Neural progenitor cell (in vitro differentiated cells): ENCODE results near the gene STK40. TPM values are rescaled to one million over a fixed set of nuclear protein-coding genes. Genes with fewer than 3 reads are reported as not detected.

Experiments used
- DNase-seq: peaks from one replicate; pipeline ENCODE4 v3.0.0-alpha.2; 2016; ENCODE audit warnings: low spot score
- H2AFZ ChIP-seq: fragments of 200-600 bp; sonication (generic); replicated peaks from 2 replicates; pipeline ENCODE4 v1.6.1; 2016; ENCODE audit warnings: antibody characterized with exemption
- H3F3A ChIP-seq: fragments of 200-600 bp; sonication (generic); 2 replicates; pipeline ENCODE4 v1.6.1; 2016; ENCODE audit warnings: antibody characterized with exemption, low read depth
- H3K27ac ChIP-seq: fragments of 200-600 bp; sonication (generic); 2 replicates; pipeline ENCODE4 v1.5.1; 2016; ENCODE audit warnings: mild to moderate bottlenecking
- H3K27me3 ChIP-seq: fragments of 200-600 bp; sonication (generic); 2 replicates; pipeline ENCODE4 v1.6.1; 2016; ENCODE audit warnings: mild to moderate bottlenecking, moderate library complexity
- H3K36me3 ChIP-seq: fragments of 200-600 bp; sonication (generic); 2 replicates; pipeline ENCODE4 v1.5.1; 2016
- H3K4me1 ChIP-seq: fragments of 200-600 bp; sonication (generic); 2 replicates; pipeline ENCODE4 v1.6.1; 2016; ENCODE audit warnings: mixed run types
- H3K4me2 ChIP-seq: fragments of 200-600 bp; sonication (generic); 2 replicates; pipeline ENCODE4 v1.6.1; 2016
- H3K4me3 ChIP-seq: fragments of 200-600 bp; sonication (generic); 2 replicates; pipeline ENCODE4 v1.5.1; 2016
- H3K79me2 ChIP-seq: fragments of 200-600 bp; sonication (generic); 2 replicates; pipeline ENCODE4 v1.6.1; 2016; ENCODE audit warnings: low read depth
- H3K9ac ChIP-seq: fragments of 200-600 bp; sonication (generic); 2 replicates; pipeline ENCODE4 v1.6.1; 2016
- H3K9me3 ChIP-seq: fragments of 200-600 bp; sonication (generic); 2 replicates; pipeline ENCODE4 v1.5.1; 2016; ENCODE audit warnings: low read depth
- H4K20me1 ChIP-seq: fragments of 200-600 bp; sonication (generic); 2 replicates; pipeline ENCODE4 v1.6.1; 2016; ENCODE audit warnings: low read depth
- H3K27ac Mint-ChIP-seq: 3 replicates; pipeline ENCODE4 v1.8.0; 2021; ENCODE audit warnings: mixed read lengths
- H3K27me3 Mint-ChIP-seq: 2 replicates; pipeline ENCODE4 v1.8.0; 2022; ENCODE audit warnings: low read depth, mild to moderate bottlenecking, inconsistent platforms, moderate library complexity, mixed read lengths; ENCODE audit not compliant: insufficient read depth
- H3K36me3 Mint-ChIP-seq: 3 replicates; pipeline ENCODE4 v1.8.0; 2021; ENCODE audit warnings: mixed read lengths
- H3K4me1 Mint-ChIP-seq: 3 replicates; pipeline ENCODE4 v1.8.0; 2021; ENCODE audit warnings: mixed read lengths
- H3K4me3 Mint-ChIP-seq: 3 replicates; pipeline ENCODE4 v1.8.0; 2021; ENCODE audit warnings: mild to moderate bottlenecking, moderate library complexity, mixed read lengths
- H3K9me3 Mint-ChIP-seq: 3 replicates; pipeline ENCODE4 v1.8.0; 2020; ENCODE audit warnings: mixed read lengths
- CTCF ChIP-seq: fragments of 200-600 bp; sonication (generic); IDR thresholded peaks from 2 replicates; pipeline ENCODE4 v1.5.1; 2017; ENCODE audit warnings: antibody characterized with exemption, mild to moderate bottlenecking
- EZH2 ChIP-seq: fragments of 200-600 bp; sonication (generic); IDR thresholded peaks from 2 replicates; pipeline ENCODE4 v1.6.1; 2017; ENCODE audit warnings: antibody characterized with exemption, mild to moderate bottlenecking, moderate library complexity
- EZH2phosphoT487 ChIP-seq: fragments of 200-600 bp; sonication (generic); IDR thresholded peaks from 2 replicates; pipeline ENCODE4 v1.6.1; 2017; ENCODE audit warnings: antibody characterized with exemption
- total RNA-seq: library from RNA; depleted of rRNA; stranded (reverse); fragments of >200 nt; gene quantifications from 2 replicates; pipeline ENCODE4 v1.2.3, GENCODE V29; 2015; ENCODE audit warnings: low replicate concordance

Gene STK40
- total RNA-seq, 1 donor from 2014 or later = 5.3 TPM

DNA sequence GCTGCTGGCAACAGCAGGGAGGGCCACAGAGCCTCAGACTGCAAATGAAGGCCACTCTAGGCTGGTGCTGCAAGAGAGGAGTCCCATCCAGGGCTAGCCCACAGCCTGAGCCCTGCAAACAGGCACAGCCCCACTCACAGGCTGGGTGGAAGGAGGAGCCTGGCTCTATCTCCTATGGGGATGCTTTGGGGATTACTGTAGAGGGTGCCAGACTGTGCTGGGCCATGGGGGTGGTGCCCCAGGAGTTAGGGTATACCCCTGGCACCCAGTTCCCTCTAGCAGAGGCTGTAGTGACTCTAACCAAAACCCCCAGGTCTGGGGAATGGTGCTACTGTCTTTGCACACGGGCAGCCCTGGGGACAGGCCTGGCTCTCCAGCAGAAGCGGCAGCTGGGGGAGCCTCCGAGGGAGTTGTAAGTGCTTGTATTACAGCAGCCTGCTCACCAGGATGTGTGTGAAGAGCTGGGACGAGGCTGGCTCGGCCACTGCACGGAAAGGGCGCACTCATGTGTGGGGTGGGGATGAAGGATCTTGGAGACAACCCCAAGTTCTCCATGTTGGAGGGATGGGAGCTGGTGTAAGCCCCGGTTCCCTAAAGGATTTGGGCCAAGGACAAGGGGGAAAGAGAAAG, 38.9 kb downstream of the STK40 start:
- Mint-ChIP-seq H3K9me3 (no peaks in the 10 kb centered on the region), H3K4me3 (no peak overlapping the region), H3K27ac (no peak overlapping the region), H3K27me3 (peaks cover 2% of the 10 kb centered on the region), H3K36me3 (peaks cover 18% of the 10 kb centered on the region), H3K4me1 (peaks cover 15% of the 10 kb centered on the region)
- H3F3A ChIP-seq = no peaks in the 10 kb centered on the region
- H2AFZ ChIP-seq = no peak overlapping the region
- no peak overlapping the region for H3K4me3 ChIP-seq
- H3K9ac ChIP-seq = no peak overlapping the region
- H4K20me1 ChIP-seq = no peaks in the 10 kb centered on the region
- no peak for DNase-seq
- H3K36me3 ChIP-seq = no peaks in the 10 kb centered on the region
- H3K4me2 ChIP-seq = no peak overlapping the region
- no peaks in the 10 kb centered on the region for H3K27me3 ChIP-seq
- H3K4me1 ChIP-seq = peaks cover 11% of the 10 kb centered on the region
- TF ChIP-seq EZH2phosphoT487 (no peak), EZH2 (no peak), CTCF (no peak)
- no peaks in the 10 kb centered on the region for H3K9me3 ChIP-seq
- no peaks in the 10 kb centered on the region for H3K79me2 ChIP-seq
- no peak overlapping the region for H3K27ac ChIP-seq

DNA sequence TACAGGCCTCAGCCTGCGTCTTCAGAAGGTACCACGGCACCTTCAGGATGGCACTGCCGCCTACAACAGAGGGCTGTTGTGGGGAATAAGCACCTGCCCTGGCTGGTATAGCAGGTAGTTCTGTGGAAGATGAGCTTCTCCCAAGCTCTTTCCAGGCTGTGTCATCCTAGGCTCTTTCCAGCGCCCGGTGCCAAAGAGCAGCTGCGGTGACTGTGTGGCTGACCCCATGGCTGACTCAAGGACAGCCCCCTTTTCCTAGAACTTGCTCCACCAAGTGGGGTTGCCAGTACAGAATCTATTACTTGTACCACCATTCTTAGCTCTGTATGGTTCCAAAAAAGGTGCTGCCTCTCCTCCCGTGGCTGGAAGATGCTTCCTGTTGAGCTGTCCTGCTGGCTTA, 40.4 kb downstream of the STK40 start:
- peaks cover 4% of the 10 kb centered on the region for H3K27me3 Mint-ChIP-seq
- no peak overlapping the region for H3K27ac Mint-ChIP-seq

DNA sequence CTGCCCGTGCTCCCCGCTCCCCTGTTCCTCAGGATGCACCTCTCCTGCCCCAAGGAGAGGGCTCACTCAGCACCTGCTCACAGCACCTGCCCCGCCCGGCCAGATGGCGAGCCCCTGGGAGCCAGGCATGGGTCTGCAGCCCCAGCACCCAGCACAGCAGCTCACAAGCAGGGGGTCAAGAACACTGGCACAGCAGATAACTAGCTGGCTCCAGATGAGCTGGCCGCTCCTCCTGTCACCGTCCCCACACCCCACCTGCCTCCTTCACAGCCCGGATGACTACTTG, 41.4 kb downstream of the STK40 start:
- no peak for TF ChIP-seq CTCF
- no peak for TF ChIP-seq EZH2phosphoT487
- TF ChIP-seq EZH2 = no peak
- H3K4me1 ChIP-seq = no peaks in the 10 kb centered on the region
- no peaks in the 10 kb centered on the region for H3K36me3 ChIP-seq
- H3K79me2 ChIP-seq = no peaks in the 10 kb centered on the region
- Mint-ChIP-seq H3K9me3 (no peaks in the 10 kb centered on the region), H3K27me3 (peaks cover 4% of the 10 kb centered on the region), H3K4me1 (no peaks in the 10 kb centered on the region), H3K27ac (no peak overlapping the region), H3K4me3 (no peak overlapping the region), H3K36me3 (peaks cover 19% of the 10 kb centered on the region)
- H4K20me1 ChIP-seq = no peaks in the 10 kb centered on the region
- H3F3A ChIP-seq = no peaks in the 10 kb centered on the region
- H3K27me3 ChIP-seq = no peaks in the 10 kb centered on the region
- no peak overlapping the region for H3K27ac ChIP-seq
- H3K9me3 ChIP-seq = no peaks in the 10 kb centered on the region
- no peak overlapping the region for H3K4me2 ChIP-seq
- H2AFZ ChIP-seq = no peak overlapping the region
- DNase-seq = no peak
- H3K9ac ChIP-seq = no peak overlapping the region
- no peak overlapping the region for H3K4me3 ChIP-seq

More for the DNA sequence above, 40.4 kb downstream of the STK40 start:
- H3K4me3 Mint-ChIP-seq = no peak overlapping the region
- Histone ChIP-seq H2AFZ (no peak overlapping the region), H4K20me1 (no peaks in the 10 kb centered on the region), H3K9me3 (no peaks in the 10 kb centered on the region), H3K79me2 (no peaks in the 10 kb centered on the region), H3K27me3 (no peaks in the 10 kb centered on the region), H3K9ac (no peak overlapping the region), H3F3A (no peaks in the 10 kb centered on the region), H3K4me1 (no peaks in the 10 kb centered on the region), H3K4me3 (no peak overlapping the region), H3K4me2 (no peak overlapping the region), H3K27ac (no peak overlapping the region), H3K36me3 (no peaks in the 10 kb centered on the region)
- H3K4me1 Mint-ChIP-seq = peaks cover 3% of the 10 kb centered on the region
- peaks cover 19% of the 10 kb centered on the region for H3K36me3 Mint-ChIP-seq
- no peaks in the 10 kb centered on the region for H3K9me3 Mint-ChIP-seq
- no peak for TF ChIP-seq EZH2
- no peak for TF ChIP-seq EZH2phosphoT487
- no peak for TF ChIP-seq CTCF
- no peak for DNase-seq
